PC-3 (cell line): ENCODE data around the gene ADAMTS9.

Experiments used
- CTCF ChIP-seq: fragments of 300-600 bp; sonication (generic); conservative IDR thresholded peaks from 2 replicates; pipeline ENCODE4 v1.5.1; 2017; ENCODE audit warnings: antibody characterized with exemption, low read depth, mild to moderate bottlenecking, low read length
- EZH2 ChIP-seq: fragments of 300-600 bp; sonication (generic); IDR thresholded peaks from one replicate; pipeline ENCODE4 v1.6.1; 2017; ENCODE audit warnings: antibody characterized with exemption, mild to moderate bottlenecking, low read length; ENCODE audit not compliant: unreplicated experiment
- EZH2phosphoT487 ChIP-seq: fragments of 300-600 bp; sonication (generic); IDR thresholded peaks from 2 replicates; pipeline ENCODE4 v1.6.1; 2018; ENCODE audit warnings: mild to moderate bottlenecking, antibody characterized with exemption, low read length, borderline replicate concordance

GRCh38 chr3:64666171-64666588 lies 21.6 kb downstream of the ADAMTS9 start:
- TF ChIP-seq EZH2phosphoT487 (no peak), EZH2 (no peak), CTCF (no peak)
